HUDEP-2 (cell line): ENCODE measurements around the gene B4GALT7.
"Not testable (repeated sequence)": the region's sequence is repeated elsewhere in the genome, so short reads cannot be mapped to it uniquely, and the experiment has no call there.

Source experiments
- DNase-seq, 76 experiments: peaks; one replicate each; lab custom pipeline; 2025; ENCODE audit not compliant: unreplicated experiment in 76 of 76; lab: John Stamatoyannopoulos, UW

The B4GALT7 gene

GRCh38 chr5:177608243-177609075 lies 8.5 kb downstream of the B4GALT7 start:
- DNase-seq = no peak

- DNase-seq = peak in 1 of 76 experiments; percentile 5
These were observed 9.4 kb downstream of the B4GALT7 start for GRCh38 chr5:177609076-177610059.

- no peak for DNase-seq
These were observed 10.3 kb downstream of the B4GALT7 start for GRCh38 chr5:177610131-177610769.

- DNase-seq = no peak
These were observed 11.0 kb downstream of the B4GALT7 start for GRCh38 chr5:177610770-177611445.

GRCh38 chr5:177611446-177612214 lies 11.7 kb downstream of the B4GALT7 start:
- no peak for DNase-seq

GRCh38 chr5:177612215-177612673 lies 12.3 kb downstream of the B4GALT7 start:
- DNase-seq = no peak

GRCh38 chr5:177620560-177620959 lies 20.6 kb downstream of the B4GALT7 start:
- no peak for DNase-seq

GRCh38 chr5:177624172-177624571 lies 24.2 kb downstream of the B4GALT7 start:
- not testable (repeated sequence) for DNase-seq

- DNase-seq = not testable (repeated sequence)
These were observed 30.3 kb downstream of the B4GALT7 start for GRCh38 chr5:177630186-177630585.

GRCh38 chr5:177634912-177635311 lies 35.0 kb downstream of the B4GALT7 start:
- DNase-seq = not testable (repeated sequence)

GRCh38 chr5:177645462-177645861 lies 45.5 kb downstream of the B4GALT7 start:
- DNase-seq = not testable (repeated sequence)

GRCh38 chr5:177651235-177651634 lies 51.3 kb downstream of the B4GALT7 start:
- not testable (repeated sequence) for DNase-seq

- DNase-seq = not testable (repeated sequence)
These were observed 57.9 kb downstream of the B4GALT7 start for GRCh38 chr5:177657846-177658245.

- not testable (repeated sequence) for DNase-seq
These were observed 58.6 kb downstream of the B4GALT7 start for GRCh38 chr5:177658542-177658941.
